Thyroid gland (tissue), 4 donors: ENCODE results near the gene MEGF6.

Experiments used
- CTCF ChIP-seq, 6 experiments: fragments of 200-600 bp in 3 of 6; fragments of 450-650 bp in 3 of 6; sonication (generic) in 3 of 6; IDR thresholded peaks; one replicate each; pipeline ENCODE4 v1.5.1; 2016 to 2019; ENCODE audit warnings: antibody characterized with exemption in 6 of 6, mild to moderate bottlenecking in 2 of 6, inconsistent platforms in 1 of 6, moderate library complexity in 1 of 6
- POLR2A ChIP-seq, 2 donors: fragments of 450-650 bp; IDR thresholded peaks; one replicate each; pipeline ENCODE4 v1.6.1; 2017; ENCODE audit warnings: antibody characterized with exemption in 2 of 2, mild to moderate bottlenecking in 2 of 2, moderate library complexity in 1 of 2

GRCh38 chr1:3492545-3493246, 118.6 kb downstream of the MEGF6 start:
- TF ChIP-seq CTCF (IDR thresholded peaks at IDR 0.05) (no peak), POLR2A (IDR thresholded peaks at IDR 0.05) (no peak)
